PFSK-1 (cell line): ENCODE data around the gene BCO1.

Experiments used
- FOXP2 ChIP-seq: optimal IDR thresholded peaks from 2 replicates; pipeline ENCODE3; 2011; ENCODE audit warnings: borderline replicate concordance, control low read depth, inconsistent platforms; ENCODE audit not compliant: insufficient read depth; ENCODE audit errors: extremely low read length, extremely low read depth
- POLR2AphosphoS5 ChIP-seq: IDR thresholded peaks from 2 replicates; pipeline ENCODE4 v1.6.1; 2012; ENCODE audit warnings: low read depth, mild to moderate bottlenecking, control low read depth, low read length, moderate library complexity
- REST ChIP-seq, 2 experiments: IDR thresholded peaks; 2 replicates each; pipeline versions ENCODE4 v1.6.1 to v1.8.0; 2011 to 2012; ENCODE audit warnings: low read depth in 2 of 2, low read length in 2 of 2, control low read depth in 1 of 2, inconsistent platforms in 1 of 2, mild to moderate bottlenecking in 1 of 2, moderate library complexity in 1 of 2; ENCODE audit not compliant: insufficient read depth in 1 of 2
- SIN3A ChIP-seq: IDR thresholded peaks from 2 replicates; pipeline ENCODE4 v1.6.1; 2012; ENCODE audit warnings: mild to moderate bottlenecking, low read length, moderate library complexity, borderline replicate concordance; ENCODE audit not compliant: insufficient read depth
- TAF1 ChIP-seq: IDR thresholded peaks from 2 replicates; pipeline ENCODE4 v1.6.1; 2012; ENCODE audit warnings: low read length, control low read depth, borderline replicate concordance; ENCODE audit not compliant: insufficient read depth

Gene BCO1

GRCh38 chr16:81212830-81213465 is 25.5 kb upstream of the BCO1 start:
- TF ChIP-seq FOXP2 (no peak), POLR2AphosphoS5 (no peak), TAF1 (no peak), REST (IDR thresholded peaks at IDR 0.05; ENCODE audit: insufficient read depth in 1 of 2, low read depth in 2 of 2, low read length in 2 of 2) (no peak), SIN3A (no peak)

GRCh38 chr16:81214745-81215166 is 23.7 kb upstream of the BCO1 start:
- no peak for TF ChIP-seq POLR2AphosphoS5
- TF ChIP-seq FOXP2: no peak
- no peak for TF ChIP-seq TAF1
- no peak for TF ChIP-seq REST (IDR thresholded peaks at IDR 0.05; ENCODE audit: insufficient read depth in 1 of 2, low read depth in 2 of 2, low read length in 2 of 2)
- TF ChIP-seq SIN3A: no peak

GRCh38 chr16:81216114-81216513 is 22.4 kb upstream of the BCO1 start:
- TF ChIP-seq REST (IDR thresholded peaks at IDR 0.05; ENCODE audit: insufficient read depth in 1 of 2, low read depth in 2 of 2, low read length in 2 of 2) (no peak), SIN3A (no peak), FOXP2 (no peak), TAF1 (no peak), POLR2AphosphoS5 (no peak)

- TF ChIP-seq TAF1 (no peak), POLR2AphosphoS5 (no peak), FOXP2 (no peak), REST (IDR thresholded peaks at IDR 0.05; ENCODE audit: insufficient read depth in 1 of 2, low read depth in 2 of 2, low read length in 2 of 2) (no peak), SIN3A (no peak)
These were observed 21.8 kb upstream of the BCO1 start for GRCh38 chr16:81216706-81217105.

GRCh38 chr16:81219151-81219550 is 19.3 kb upstream of the BCO1 start:
- TF ChIP-seq TAF1: no peak
- TF ChIP-seq POLR2AphosphoS5: no peak
- no peak for TF ChIP-seq REST (IDR thresholded peaks at IDR 0.05; ENCODE audit: insufficient read depth in 1 of 2, low read depth in 2 of 2, low read length in 2 of 2)
- no peak for TF ChIP-seq FOXP2
